Cardiac muscle cell (in vitro differentiated cells and primary cell): ENCODE results near the gene IQGAP3. TPM values are rescaled to one million over a fixed set of nuclear protein-coding genes. Genes with fewer than 3 reads are reported as not detected.
A peak's percentile ranks its signal among the peaks of the same experiment; 100 is the strongest.

Source experiments
- DNase-seq, 2 donors: peaks; one replicate each; pipeline versions ENCODE4 v3.0.0 to v3.0.0-alpha.2; 2010 to 2017; ENCODE audit warnings: low read depth in 1 of 2, low spot score in 1 of 2
- H3K27ac ChIP-seq: fragments of 200-600 bp; sonication (generic); 2 replicates; pipeline ENCODE4 v1.5.1; 2016
- H3K27me3 ChIP-seq: fragments of 200-600 bp; sonication (generic); 2 replicates; pipeline ENCODE4 v1.6.0; 2016; ENCODE audit warnings: control low read depth
- H3K36me3 ChIP-seq: fragments of 200-600 bp; sonication (generic); 2 replicates; pipeline ENCODE4 v1.5.1; 2016; ENCODE audit warnings: control low read depth
- H3K4me1 ChIP-seq: fragments of 200-600 bp; sonication (generic); 2 replicates; pipeline ENCODE4 v1.8.1; 2017; ENCODE audit warnings: low read depth, mild to moderate bottlenecking, mixed run types
- H3K4me3 ChIP-seq: fragments of 200-600 bp; sonication (generic); 2 replicates; pipeline ENCODE4 v1.5.1; 2016; ENCODE audit warnings: mild to moderate bottlenecking
- H3K9me3 ChIP-seq: fragments of 200-600 bp; sonication (generic); 2 replicates; pipeline ENCODE4 v1.5.1; 2017; ENCODE audit warnings: low read depth, mild to moderate bottlenecking, control low read depth
- polyA plus RNA-seq: library from polyadenylated mRNA; unstranded; fragments of >200 nt; fragmentation: Nextera tagmentation; extraction: Ambion mirVana; gene quantifications from 2 replicates; pipeline ENCODE4 v1.2.1, GENCODE V29; 2016
- total RNA-seq: library from RNA; depleted of rRNA; stranded (reverse); fragments of >200 nt; gene quantifications from 2 replicates; pipeline ENCODE4 v1.2.3, GENCODE V29; 2016
- TF ChIP-seq, protein P1 (sequence below): IDR thresholded peaks from 2 replicates; pipeline ENCODE4 v1.5.1; 2012; ENCODE audit warnings: low read depth, mild to moderate bottlenecking, low read length

Gene IQGAP3, protein sequence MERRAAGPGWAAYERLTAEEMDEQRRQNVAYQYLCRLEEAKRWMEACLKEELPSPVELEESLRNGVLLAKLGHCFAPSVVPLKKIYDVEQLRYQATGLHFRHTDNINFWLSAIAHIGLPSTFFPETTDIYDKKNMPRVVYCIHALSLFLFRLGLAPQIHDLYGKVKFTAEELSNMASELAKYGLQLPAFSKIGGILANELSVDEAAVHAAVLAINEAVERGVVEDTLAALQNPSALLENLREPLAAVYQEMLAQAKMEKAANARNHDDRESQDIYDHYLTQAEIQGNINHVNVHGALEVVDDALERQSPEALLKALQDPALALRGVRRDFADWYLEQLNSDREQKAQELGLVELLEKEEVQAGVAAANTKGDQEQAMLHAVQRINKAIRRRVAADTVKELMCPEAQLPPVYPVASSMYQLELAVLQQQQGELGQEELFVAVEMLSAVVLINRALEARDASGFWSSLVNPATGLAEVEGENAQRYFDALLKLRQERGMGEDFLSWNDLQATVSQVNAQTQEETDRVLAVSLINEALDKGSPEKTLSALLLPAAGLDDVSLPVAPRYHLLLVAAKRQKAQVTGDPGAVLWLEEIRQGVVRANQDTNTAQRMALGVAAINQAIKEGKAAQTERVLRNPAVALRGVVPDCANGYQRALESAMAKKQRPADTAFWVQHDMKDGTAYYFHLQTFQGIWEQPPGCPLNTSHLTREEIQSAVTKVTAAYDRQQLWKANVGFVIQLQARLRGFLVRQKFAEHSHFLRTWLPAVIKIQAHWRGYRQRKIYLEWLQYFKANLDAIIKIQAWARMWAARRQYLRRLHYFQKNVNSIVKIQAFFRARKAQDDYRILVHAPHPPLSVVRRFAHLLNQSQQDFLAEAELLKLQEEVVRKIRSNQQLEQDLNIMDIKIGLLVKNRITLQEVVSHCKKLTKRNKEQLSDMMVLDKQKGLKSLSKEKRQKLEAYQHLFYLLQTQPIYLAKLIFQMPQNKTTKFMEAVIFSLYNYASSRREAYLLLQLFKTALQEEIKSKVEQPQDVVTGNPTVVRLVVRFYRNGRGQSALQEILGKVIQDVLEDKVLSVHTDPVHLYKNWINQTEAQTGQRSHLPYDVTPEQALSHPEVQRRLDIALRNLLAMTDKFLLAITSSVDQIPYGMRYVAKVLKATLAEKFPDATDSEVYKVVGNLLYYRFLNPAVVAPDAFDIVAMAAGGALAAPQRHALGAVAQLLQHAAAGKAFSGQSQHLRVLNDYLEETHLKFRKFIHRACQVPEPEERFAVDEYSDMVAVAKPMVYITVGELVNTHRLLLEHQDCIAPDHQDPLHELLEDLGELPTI (N-terminal part only)
- total RNA-seq (4.2 and 31.8 TPM in 2 replicates), polyA plus RNA-seq (0.95 and 10.0 TPM in 2 replicates)

DNA sequence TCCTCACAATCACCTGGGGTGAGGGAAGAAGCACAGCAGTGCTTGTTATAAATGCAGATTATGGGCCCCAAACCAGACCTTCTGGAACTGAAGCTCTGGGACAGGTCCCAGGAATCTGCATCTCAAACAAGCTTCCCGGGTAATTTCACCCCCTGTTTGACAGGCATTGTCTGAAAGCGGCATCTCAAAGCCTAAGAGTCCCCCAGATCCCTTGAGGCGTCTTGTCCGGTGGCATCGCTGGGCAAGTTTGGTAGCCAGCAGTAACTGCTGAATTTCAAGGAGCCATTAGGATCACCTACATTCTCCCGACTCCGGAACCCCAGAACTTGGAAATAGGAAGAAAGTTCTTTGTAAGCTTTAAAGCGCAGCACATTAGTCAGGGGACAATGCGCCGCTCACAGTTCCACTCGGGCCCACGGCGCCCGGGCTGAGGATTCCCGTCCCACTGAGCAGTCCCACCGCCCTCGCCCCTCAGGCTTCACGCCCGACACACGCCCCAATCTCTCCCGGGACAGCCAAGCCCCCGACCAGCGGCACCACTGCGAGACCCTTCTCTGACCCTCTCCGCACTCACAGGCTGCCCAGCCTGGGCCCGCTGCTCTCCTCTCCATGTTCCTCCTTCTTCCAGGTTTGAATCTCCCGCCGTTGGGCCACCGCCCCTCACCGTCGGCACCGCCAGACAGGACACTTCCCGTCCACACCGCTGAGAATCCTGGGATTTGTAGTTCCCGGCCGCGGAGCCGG is at the start of gene IQGAP3:
TSS of gene IQGAP3 (minus strand) at position 647 of the 744 bp plus-strand sequence. CDS start at position 611, 36 bp downstream.
- DNase-seq: peak; percentile 85 to 92
- H3K36me3 ChIP-seq: no peaks in the 10 kb centered on the region
- H3K27ac ChIP-seq: no peak within 1 kb of the TSS
- H3K4me1 ChIP-seq: no peaks in the 10 kb centered on the region
- H3K9me3 ChIP-seq: no peaks in the 10 kb centered on the region
- peak within 1 kb of the TSS; percentile 48 for H3K4me3 ChIP-seq
- H3K27me3 ChIP-seq: no peaks in the 10 kb centered on the region
- TF ChIP-seq, protein P1, sequence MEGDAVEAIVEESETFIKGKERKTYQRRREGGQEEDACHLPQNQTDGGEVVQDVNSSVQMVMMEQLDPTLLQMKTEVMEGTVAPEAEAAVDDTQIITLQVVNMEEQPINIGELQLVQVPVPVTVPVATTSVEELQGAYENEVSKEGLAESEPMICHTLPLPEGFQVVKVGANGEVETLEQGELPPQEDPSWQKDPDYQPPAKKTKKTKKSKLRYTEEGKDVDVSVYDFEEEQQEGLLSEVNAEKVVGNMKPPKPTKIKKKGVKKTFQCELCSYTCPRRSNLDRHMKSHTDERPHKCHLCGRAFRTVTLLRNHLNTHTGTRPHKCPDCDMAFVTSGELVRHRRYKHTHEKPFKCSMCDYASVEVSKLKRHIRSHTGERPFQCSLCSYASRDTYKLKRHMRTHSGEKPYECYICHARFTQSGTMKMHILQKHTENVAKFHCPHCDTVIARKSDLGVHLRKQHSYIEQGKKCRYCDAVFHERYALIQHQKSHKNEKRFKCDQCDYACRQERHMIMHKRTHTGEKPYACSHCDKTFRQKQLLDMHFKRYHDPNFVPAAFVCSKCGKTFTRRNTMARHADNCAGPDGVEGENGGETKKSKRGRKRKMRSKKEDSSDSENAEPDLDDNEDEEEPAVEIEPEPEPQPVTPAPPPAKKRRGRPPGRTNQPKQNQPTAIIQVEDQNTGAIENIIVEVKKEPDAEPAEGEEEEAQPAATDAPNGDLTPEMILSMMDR: no peak

DNA sequence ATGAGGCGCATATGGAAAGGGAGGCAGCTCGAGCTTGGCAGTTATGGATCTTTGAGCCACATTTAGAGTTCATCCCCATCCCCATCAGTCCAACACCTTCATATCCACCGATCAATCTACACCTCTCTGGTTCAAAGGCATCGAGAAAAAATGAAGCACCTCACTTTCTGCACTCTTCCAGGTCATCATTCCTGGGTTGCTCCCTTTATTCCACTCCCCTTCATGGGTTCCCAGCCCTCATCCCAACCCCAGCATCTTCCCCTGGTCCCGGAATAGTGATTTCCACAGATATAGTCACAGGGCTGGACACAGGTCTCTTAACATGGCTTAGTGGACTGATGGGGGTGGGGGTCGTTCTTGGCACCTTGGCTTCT is 47.2 kb upstream of the IQGAP3 start:
- Histone ChIP-seq H3K4me1 (peaks cover 17% of the 10 kb centered on the region), H3K36me3 (no peaks in the 10 kb centered on the region), H3K27ac (no peak overlapping the region), H3K27me3 (peaks cover 51% of the 10 kb centered on the region), H3K9me3 (no peaks in the 10 kb centered on the region), H3K4me3 (no peak overlapping the region)
- TF ChIP-seq, protein P1: no peak
- DNase-seq: no peak

DNA sequence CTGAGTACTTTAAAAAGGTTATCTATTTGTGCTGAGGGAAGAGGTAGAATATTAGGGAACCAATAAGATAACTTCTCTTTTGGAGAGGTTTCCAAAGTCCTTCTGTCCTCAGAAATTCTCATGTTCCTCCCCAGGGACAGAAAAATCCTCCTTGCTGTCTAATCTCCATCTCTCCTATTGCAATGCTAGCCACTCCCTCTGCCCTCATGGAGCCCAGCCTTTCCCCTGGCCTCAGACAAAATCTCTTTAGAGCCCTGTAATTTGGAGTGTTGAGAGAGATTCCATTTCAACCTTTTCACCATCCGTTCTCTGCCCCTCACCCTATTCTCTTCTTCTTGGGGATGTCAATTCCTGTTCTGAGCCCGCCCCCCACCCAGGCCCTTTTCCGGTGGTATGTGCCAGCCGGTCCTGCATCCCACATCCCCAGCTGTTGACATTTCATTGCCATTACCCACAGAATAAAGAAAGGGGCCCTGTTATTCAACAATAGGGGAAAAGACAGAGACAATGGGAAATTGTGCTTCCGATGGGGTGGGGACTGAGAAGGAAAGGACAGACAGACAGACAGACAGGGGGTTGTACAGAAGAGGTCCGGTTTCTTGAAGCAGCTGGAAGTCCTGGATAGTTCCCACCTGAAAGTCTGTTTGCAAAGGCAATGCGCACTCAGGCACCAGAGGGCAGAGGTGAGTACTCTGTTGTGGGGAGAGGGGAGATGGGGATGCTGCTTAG is 46.7 kb upstream of the IQGAP3 start, which contains the start of gene HAPLN2:
TSS of gene HAPLN2 (plus strand) at position 563 of the 729 bp plus-strand sequence. CDS start 4,076 bp downstream, outside the sequence.
- Histone ChIP-seq H3K4me1 (peaks cover 20% of the 10 kb centered on the region), H3K27me3 (peaks cover 46% of the 10 kb centered on the region), H3K9me3 (no peaks in the 10 kb centered on the region), H3K4me3 (no peak within 1 kb of the TSS), H3K27ac (no peak within 1 kb of the TSS), H3K36me3 (no peaks in the 10 kb centered on the region)
- TF ChIP-seq, protein P1: peak; percentile 57
- peak in 1 of 2 donors; percentile 53 for DNase-seq

DNA sequence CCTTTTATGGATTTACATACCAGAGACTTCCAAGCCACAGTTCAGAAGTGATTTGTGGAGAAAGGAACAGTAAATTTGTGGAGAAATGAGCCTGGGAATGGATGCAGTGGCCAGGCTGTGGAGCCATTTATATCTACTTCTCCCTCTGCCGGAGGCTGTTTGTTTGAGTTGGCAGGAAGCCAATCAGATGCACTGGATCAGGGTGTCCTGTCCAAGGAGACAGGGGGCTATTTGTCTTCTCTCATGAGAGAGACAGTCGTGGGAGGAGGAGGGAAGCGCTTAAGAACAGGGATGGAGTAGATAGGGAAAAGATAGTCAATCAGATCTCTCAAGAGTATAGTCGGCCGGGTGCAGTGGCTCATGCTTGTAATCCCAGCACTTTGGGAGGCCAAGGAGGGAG is 44.1 kb upstream of the IQGAP3 start:
- Histone ChIP-seq H3K4me3 (no peak overlapping the region), H3K36me3 (no peaks in the 10 kb centered on the region), H3K4me1 (peaks cover 20% of the 10 kb centered on the region), H3K27me3 (peaks cover 20% of the 10 kb centered on the region), H3K27ac (peak overlapping the region; percentile 95), H3K9me3 (no peaks in the 10 kb centered on the region)
- TF ChIP-seq, protein P1: peak; percentile 13
- peak; percentile 70 to 75 for DNase-seq
